ENCODE data around the gene ATP2A2. TPM values are rescaled to one million over a fixed set of nuclear protein-coding genes. Genes with fewer than 3 reads are reported as not detected.

ATP2A2 gene
- total and polyA plus RNA-seq, 2 donors (not counting 1 experiment from before 2014, with no cell fraction given) = 35.3 to 68.2 TPM

DNA sequence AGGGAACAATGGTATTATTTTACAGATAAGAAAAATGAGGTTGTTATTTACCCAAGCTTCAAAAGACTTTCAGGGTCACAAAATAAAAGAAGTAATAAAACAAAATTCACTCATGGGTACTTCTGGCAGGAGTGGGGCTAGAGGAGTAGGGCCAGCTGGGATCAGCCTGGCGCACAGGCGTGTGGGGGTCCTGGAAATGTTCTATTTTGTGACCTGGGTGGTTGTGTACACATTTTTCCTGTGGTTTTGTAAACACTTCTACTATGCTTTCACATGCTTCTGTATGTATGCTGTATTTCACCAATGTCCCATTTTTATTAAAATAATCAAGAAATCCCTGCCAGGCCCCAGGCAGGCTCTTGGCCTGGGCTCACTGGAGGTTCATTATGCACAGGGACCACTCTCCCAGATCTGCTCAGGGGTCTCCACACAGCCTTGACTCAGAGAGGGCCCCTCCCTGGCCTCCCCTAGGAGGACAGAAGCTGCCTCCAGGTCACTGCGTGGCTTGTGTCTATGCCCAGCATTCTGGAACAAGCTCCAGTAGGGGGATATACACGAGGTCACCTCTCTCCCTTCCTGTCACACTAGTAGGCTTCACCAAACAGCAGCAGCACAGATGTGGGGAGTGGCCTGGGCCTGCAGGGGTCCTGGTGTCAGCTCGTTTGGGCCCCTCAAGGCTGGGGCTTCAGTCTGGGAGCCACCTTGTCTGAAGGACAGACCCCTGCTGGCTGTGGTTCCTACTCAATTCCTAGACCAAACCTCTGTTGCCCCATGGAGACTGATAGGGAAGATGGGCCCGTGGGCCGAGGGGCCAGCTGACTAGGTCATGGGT, 84.7 kb downstream of the ATP2A2 start:
- no peak for DNase-seq
- no peak for ATAC-seq (ENCODE audit: low read depth)
- H3K79me2 ChIP-seq (ENCODE audit: control insufficient read depth, insufficient read depth, low read length) = no peaks in the 10 kb centered on the region
- intact Hi-C loops (cut with micrococcal nuclease) = no loop called here
- no peaks in the 10 kb centered on the region for H3K27me3 ChIP-seq (replicated peaks in 1 of 4; ENCODE audit: control extremely low read depth in 1 of 4, control insufficient read depth in 3 of 4, insufficient read depth in 4 of 4, low read length in 3 of 4)
- peaks cover 7 to 18% of the 10 kb centered on the region in 2 donors for H3K4me1 ChIP-seq (ENCODE audit: control insufficient read depth in 2 of 2, insufficient read depth in 2 of 2, low read length in 2 of 2)
- H3K4me3 ChIP-seq (ENCODE audit: control extremely low read depth in 1 of 5, extremely low read depth in 1 of 5, insufficient read depth in 1 of 5, low read depth in 2 of 5, low read length in 4 of 5) = no peak overlapping the region
- no peak overlapping the region for H3K4me3 Mint-ChIP-seq
- no peak overlapping the region for H3K9ac ChIP-seq (ENCODE audit: low read length)
- no peaks in the 10 kb centered on the region for H3K9me3 Mint-ChIP-seq (ENCODE audit: insufficient read depth)
- no peak overlapping the region for H3K4me2 ChIP-seq (replicated peaks; ENCODE audit: low read depth, low read length, poor library complexity, severe bottlenecking)
- no peak overlapping the region for H2AFZ ChIP-seq (ENCODE audit: insufficient read depth, low read depth, low read length, poor library complexity, severe bottlenecking)
- WGBS (ENCODE audit: insufficient coverage) = 80% methylated on average over 6 of the region's 7 CpGs
- TF ChIP-seq, protein P1, sequence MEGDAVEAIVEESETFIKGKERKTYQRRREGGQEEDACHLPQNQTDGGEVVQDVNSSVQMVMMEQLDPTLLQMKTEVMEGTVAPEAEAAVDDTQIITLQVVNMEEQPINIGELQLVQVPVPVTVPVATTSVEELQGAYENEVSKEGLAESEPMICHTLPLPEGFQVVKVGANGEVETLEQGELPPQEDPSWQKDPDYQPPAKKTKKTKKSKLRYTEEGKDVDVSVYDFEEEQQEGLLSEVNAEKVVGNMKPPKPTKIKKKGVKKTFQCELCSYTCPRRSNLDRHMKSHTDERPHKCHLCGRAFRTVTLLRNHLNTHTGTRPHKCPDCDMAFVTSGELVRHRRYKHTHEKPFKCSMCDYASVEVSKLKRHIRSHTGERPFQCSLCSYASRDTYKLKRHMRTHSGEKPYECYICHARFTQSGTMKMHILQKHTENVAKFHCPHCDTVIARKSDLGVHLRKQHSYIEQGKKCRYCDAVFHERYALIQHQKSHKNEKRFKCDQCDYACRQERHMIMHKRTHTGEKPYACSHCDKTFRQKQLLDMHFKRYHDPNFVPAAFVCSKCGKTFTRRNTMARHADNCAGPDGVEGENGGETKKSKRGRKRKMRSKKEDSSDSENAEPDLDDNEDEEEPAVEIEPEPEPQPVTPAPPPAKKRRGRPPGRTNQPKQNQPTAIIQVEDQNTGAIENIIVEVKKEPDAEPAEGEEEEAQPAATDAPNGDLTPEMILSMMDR (IDR thresholded peaks at IDR 0.05) = no peak
- no peak for TF ChIP-seq EZH2 (IDR thresholded peaks at IDR 0.05; ENCODE audit: borderline replicate concordance, insufficient read depth, low read depth, low read length, poor library complexity, severe bottlenecking)
- H3K27ac ChIP-seq (ENCODE audit: low read length in 2 of 2) = no peak overlapping the region
- H3K27ac Mint-ChIP-seq = no peak overlapping the region
- peaks cover 24% of the 10 kb centered on the region for H3K4me1 Mint-ChIP-seq
- CTCF ChIA-PET = no interaction called here
- no peaks in the 10 kb centered on the region for H3K36me3 ChIP-seq (replicated peaks in 1 of 2; ENCODE audit: control extremely low read depth in 1 of 2, control insufficient read depth in 1 of 2, extremely low read depth in 1 of 2, insufficient read depth in 2 of 2, low read length in 1 of 2)
- POLR2A ChIA-PET = interaction anchor here (0.6 kb wide), 1 partner anchor 248 kb away, joined by 8 read pairs; the partner anchor contains the start of gene TCTN1
- H3K27me3 Mint-ChIP-seq = no peaks in the 10 kb centered on the region
- no peaks in the 10 kb centered on the region for H4K20me1 ChIP-seq (ENCODE audit: control insufficient read depth, insufficient read depth, low read length, poor library complexity, severe bottlenecking)
- no peaks in the 10 kb centered on the region for H3K9me3 ChIP-seq (ENCODE audit: control extremely low read depth in 1 of 3, control insufficient read depth in 2 of 3, insufficient read depth in 1 of 3, low read length in 2 of 3)

All from B cell (primary cell).